GM19238 (cell line): ENCODE results near the gene SGCE.
A peak's percentile ranks its signal among the peaks of the same experiment; 100 is the strongest.
"Not testable (repeated sequence)": the region's sequence is repeated elsewhere in the genome, so short reads cannot be mapped to it uniquely, and the experiment has no call there.

ENCODE experiments used
- DNase-seq: peaks from one replicate; pipeline ENCODE4 v3.0.0; 2011; ENCODE audit warnings: low spot score; ENCODE audit not compliant: insufficient read length

SGCE gene, protein sequence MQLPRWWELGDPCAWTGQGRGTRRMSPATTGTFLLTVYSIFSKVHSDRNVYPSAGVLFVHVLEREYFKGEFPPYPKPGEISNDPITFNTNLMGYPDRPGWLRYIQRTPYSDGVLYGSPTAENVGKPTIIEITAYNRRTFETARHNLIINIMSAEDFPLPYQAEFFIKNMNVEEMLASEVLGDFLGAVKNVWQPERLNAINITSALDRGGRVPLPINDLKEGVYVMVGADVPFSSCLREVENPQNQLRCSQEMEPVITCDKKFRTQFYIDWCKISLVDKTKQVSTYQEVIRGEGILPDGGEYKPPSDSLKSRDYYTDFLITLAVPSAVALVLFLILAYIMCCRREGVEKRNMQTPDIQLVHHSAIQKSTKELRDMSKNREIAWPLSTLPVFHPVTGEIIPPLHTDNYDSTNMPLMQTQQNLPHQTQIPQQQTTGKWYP

DNA sequence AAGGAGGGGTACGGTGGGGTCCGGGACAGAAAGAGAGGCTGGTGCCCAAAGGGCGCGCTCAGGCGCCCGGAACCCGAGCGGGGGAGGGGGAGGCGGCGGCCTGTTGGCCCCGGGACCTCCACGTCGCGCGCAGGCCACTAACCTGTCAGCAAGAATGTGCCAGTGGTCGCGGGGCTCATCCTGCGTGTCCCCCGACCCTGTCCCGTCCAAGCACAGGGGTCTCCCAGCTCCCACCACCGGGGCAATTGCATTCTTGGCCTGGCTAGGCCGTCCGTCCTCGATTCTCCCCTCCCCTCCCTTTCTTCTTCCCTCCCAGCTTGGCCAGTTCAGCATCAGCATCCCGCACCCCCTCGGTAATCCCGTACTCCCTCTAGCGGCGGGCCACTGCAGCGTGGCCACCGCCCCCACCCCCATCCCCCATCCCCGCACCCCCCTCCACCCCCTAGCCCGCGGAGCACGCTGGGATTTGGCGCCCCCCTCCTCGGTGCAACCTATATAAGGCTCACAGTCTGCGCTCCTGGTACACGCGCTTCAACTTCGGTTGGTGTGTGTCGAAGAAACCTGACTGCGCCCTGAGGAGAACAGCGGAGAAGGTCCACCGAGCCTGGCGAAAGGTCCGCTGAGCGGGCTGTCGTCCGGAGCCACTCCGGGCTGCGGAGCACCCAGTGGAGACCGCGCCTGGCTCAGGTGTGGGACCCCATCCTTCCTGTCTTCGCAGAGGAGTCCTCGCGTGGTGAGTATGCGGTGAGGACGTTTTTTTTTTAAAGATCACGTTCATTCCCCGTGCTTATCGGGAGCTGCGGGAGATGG lies at the start of gene SGCE:
Gene SGCE (minus strand): TSS at position 286 of the 810 bp plus-strand sequence. CDS start 35 bp downstream, at position 251.
- peak; percentile 11 for DNase-seq

DNA sequence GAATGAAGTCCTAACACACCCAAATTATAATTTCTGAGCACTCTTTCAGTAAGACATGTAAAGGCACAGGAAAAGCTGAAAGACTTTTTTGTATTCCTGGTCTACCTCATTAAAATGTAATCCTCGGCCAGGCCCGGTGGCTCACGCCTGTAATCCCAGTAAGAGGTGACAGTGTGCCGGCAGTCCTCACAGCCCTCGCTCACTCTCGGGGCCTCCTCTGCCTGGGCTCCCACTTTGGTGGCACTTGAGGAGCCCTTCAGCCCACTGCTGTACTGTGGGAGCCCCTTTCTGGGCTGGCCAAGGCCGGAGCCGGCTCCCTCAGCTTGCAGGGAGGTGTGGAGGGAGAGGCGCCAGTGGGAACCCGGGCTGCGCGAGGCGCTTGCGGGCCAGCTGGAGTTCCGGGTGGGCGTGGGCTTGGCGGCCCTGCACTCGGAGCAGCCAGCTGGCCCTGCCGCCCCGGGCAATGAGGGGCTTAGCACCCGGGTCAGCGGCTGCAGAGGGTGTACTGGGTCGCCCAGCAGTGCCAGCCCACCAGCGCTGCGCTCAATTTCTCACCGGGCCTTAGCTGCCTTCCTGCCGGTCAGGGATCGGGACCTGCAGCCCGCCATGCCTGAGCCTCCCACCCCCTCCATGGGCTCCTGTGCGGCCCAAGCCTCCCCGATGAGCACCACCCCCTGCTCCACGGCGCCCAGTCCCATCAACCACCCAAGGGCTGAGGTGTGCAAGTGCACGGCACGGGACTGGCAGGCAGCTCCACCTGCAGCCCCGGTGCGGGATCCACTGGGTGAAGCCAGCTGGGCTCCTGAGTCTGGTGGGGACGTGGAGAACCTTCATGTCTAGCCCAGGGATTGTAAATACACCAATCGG lies 49.5 kb upstream of the SGCE start:
- not testable (repeated sequence) for DNase-seq

- DNase-seq = no peak
Observed at GRCh38 chr7:94701555-94701973, 45.6 kb upstream of the SGCE start.

GRCh38 chr7:94700926-94701554 lies 45.1 kb upstream of the SGCE start:
- DNase-seq = no peak

DNA sequence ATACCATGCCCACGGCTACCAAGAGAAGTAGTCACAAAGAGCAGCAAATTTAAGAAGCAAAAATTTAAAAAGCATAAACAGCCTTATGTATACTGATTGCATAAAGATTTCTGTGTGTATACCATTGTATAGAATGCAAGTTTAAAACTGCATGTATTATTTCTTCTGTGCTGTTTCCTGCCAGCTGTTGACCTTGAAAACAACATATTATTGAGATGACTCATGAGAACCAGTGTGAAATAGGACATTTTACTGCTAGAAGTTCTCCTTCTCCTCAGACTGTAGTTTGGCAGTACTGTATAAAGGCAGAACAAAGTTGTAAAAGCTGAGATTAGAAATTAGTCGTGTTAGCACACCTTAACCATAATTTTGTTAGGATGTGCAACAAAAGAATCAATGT lies 42.3 kb upstream of the SGCE start:
- no peak for DNase-seq

GRCh38 chr7:94697035-94697974 lies 41.4 kb upstream of the SGCE start:
- no peak for DNase-seq

- DNase-seq = no peak
Observed at GRCh38 chr7:94687810-94688209, 31.9 kb upstream of the SGCE start.

DNA sequence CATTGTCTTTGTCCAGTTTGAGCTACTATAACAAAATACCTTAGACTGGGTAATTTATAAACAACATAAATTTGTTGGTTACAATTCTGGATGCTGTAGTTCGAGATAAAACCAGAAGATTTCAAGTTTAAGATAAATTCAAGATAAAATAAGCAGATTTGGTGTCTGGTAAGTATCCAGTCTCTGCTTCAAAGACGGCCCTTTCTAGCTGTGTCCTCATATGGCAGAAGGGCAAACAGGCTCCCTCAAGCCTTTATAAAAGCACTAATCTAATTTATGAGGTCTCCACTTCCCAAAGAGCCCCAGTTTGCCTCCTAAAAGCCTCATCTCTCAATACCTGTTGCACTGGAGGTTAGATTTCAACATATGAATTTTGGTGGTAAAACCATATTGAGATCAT lies 31.1 kb upstream of the SGCE start:
- DNase-seq = no peak

GRCh38 chr7:94683066-94683465 lies 27.1 kb upstream of the SGCE start:
- DNase-seq = no peak

DNA sequence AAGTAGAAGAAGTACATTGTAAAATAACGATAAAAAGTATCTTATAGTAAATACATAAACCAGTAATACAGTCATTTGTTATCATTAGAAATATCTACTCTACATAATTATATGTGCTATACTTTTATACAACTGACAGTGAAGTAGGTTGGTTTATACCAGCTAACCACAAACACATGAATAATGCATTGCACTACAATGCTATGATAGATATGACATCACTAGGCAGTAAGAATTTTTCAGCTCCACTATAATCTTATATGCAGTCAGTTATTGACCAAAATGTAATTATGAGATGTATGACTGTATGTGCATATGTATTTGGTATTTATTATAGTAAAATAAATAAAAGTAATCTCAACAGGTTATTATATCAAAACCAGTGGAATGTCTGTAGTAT lies 23.4 kb upstream of the SGCE start:
- no peak for DNase-seq

GRCh38 chr7:94676431-94676830 lies 20.5 kb upstream of the SGCE start:
- DNase-seq = no peak

DNA sequence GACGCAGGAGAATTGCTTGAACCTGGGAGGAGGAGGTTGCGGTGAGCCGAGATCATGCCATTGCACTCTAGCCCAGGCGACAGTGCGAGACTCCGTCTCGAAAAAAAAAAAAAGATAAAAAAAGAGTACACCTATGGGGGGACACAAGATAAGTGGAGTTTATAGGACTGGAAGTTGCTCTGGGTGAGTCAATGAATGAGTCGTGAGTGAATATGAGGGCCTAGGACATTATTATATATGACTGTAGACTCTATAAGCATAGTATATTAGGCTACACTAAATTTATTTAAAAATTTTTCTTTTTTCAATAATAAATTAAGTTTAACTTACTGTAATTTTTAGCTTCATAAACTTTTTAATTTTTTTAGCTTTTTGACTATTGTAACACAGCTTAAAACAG lies 19.4 kb upstream of the SGCE start:
- DNase-seq = no peak

- no peak for DNase-seq
Observed at GRCh38 chr7:94671444-94672235, 15.7 kb upstream of the SGCE start.

DNA sequence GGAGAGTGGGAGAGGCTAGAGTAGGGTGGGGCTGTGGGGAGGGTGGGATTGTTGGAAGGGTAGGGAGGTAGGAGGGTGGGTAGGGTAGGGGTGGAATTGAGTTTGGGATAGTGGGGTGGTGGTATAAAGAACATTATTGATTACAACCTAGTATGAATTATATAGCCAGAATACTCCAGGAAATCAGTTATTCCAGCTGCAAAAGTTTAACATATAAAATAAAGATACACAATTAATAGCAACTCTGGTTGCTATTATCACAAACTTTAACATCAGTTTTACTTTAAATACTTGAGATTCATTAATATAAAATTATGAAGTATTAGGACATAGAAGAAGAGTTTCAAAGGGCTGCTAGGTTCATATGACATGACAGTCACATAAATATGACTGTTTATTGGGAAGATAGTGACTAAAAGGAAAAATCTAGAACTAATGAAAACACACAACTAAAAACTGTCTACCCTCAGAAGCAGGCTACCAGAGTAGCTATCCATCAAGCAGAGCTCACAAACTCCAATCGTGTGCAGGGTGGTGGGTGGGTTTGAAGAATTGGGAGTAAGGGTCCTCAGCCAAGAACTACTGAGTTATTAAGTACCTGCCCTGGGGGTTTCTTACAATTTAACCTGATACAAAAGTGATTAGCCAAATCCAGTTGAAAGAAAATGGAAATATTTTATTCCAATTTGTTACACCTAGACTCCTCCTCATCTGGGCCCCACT lies 14.0 kb upstream of the SGCE start:
- no peak for DNase-seq

DNA sequence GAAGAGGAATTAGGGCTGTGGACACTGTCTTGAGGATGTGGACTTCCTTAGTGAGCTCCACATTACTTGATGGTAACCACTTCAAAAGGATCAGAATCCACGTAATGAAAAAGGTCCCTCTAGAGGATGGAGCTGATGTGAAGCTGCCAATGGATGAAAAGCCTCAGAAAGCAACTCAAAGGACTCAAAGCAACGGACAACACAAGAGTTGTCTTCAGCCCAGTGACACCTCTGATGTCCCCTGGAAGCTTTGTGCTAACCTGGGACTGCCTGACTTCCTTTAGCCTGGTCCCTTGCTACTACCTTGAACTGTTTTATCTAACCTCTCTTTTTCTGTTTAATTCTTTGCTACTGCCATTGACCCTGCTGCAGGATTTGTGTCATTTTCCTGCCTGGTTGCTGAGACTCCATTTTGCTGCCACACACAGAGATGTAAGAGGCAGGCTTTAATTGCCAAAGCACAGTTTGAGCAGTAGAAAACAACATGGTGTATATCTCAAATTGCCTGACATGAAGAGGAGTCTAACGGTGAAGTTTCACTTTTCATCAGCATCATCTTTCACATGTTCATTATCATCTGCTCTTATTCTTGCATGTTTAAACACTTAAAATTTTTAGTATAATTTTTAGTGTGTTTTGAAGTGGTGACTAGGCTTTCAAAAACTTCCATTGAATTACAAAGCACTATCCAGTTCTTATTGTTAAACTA lies 11.1 kb upstream of the SGCE start:
- no peak for DNase-seq

DNA sequence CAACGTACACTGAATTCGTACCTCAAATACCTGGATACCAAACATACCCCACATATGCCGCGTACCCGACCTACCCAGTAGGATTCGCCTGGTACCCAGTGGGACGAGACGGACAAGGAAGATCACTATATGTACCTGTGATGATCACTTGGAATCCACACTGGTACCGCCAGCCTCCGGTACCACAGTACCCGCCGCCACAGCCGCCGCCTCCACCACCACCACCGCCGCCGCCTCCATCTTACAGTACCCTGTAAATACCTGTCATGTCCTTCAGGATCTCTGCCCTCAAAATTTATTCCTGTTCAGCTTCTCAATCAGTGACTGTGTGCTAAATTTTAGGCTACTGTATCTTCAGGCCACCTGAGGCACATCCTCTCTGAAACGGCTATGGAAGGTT lies 9.5 kb upstream of the SGCE start:
- DNase-seq = no peak

DNA sequence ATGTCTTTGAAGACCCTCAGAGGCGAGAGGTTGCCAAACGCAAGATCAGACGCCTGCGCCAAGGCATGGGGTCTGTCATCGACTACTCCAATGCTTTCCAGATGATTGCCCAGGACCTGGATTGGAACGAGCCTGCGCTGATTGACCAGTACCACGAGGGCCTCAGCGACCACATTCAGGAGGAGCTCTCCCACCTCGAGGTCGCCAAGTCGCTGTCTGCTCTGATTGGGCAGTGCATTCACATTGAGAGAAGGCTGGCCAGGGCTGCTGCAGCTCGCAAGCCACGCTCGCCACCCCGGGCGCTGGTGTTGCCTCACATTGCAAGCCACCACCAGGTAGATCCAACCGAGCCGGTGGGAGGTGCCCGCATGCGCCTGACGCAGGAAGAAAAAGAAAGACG lies 8.1 kb upstream of the SGCE start:
- DNase-seq = no peak

GRCh38 chr7:94662548-94662947 lies 6.6 kb upstream of the SGCE start:
- DNase-seq = no peak
